ENCODE measurements around the gene CRYBG3. TPM values are rescaled to one million over a fixed set of nuclear protein-coding genes. Genes with fewer than 3 reads are reported as not detected.

Gene CRYBG3
- total RNA-seq, 2 experiments from 2014 or later = 2.2 to 2.4 TPM

- peaks cover 1% of the 10 kb centered on the region for H3K9me3 Mint-ChIP-seq
- no peak overlapping the region for H3K27ac ChIP-seq (ENCODE audit: low read depth in 1 of 2, low read length in 2 of 2)
- no peaks in the 10 kb centered on the region for H3K27me3 ChIP-seq (ENCODE audit: control insufficient read depth in 1 of 2, insufficient read depth in 2 of 2, low read length in 2 of 2)
- H3K27ac Mint-ChIP-seq = no peak overlapping the region
- peaks cover 2% of the 10 kb centered on the region for H3K4me1 ChIP-seq (ENCODE audit: insufficient read depth, low read length)
- intact Hi-C loops (cut with DNase I, micrococcal nuclease) = loop anchor here in 1 of 2 experiments (10.0 kb wide), 1 partner anchor 58 kb away; the partner anchor contains the start of gene RIOX2
- no peak for DNase-seq
- H3K36me3 ChIP-seq (ENCODE audit: insufficient read depth, low read length) = peaks cover under 1% of the 10 kb centered on the region
- no peak for TF ChIP-seq CTCF (IDR thresholded peaks at IDR 0.05)
- H3K4me3 ChIP-seq (ENCODE audit: low read length) = no peak overlapping the region
- no peak overlapping the region for H3K4me3 Mint-ChIP-seq
- ATAC-seq (ENCODE audit: poor library complexity) = no peak
- peaks cover 37% of the 10 kb centered on the region for H3K36me3 Mint-ChIP-seq (ENCODE audit: low read depth)
- ChIA-PET CTCF (no interaction called here), POLR2A (no interaction called here)
- peaks cover 25% of the 10 kb centered on the region for H3K4me1 Mint-ChIP-seq (ENCODE audit: low read depth)
- no peaks in the 10 kb centered on the region for H3K9me3 ChIP-seq (ENCODE audit: control insufficient read depth in 1 of 2, insufficient read depth in 1 of 2, low read length in 2 of 2)
- no peaks in the 10 kb centered on the region for H3K27me3 Mint-ChIP-seq
Observed at GRCh38 chr3:97916576-97916975, 94.8 kb downstream of the CRYBG3 start.

GRCh38 chr3:97917813-97918536 is 96.2 kb downstream of the CRYBG3 start:
- no peaks in the 10 kb centered on the region for H3K4me1 ChIP-seq (ENCODE audit: insufficient read depth, low read length)
- no peak overlapping the region for H3K4me3 ChIP-seq (ENCODE audit: low read length)
- H3K4me3 Mint-ChIP-seq = no peak overlapping the region
- H3K36me3 ChIP-seq (ENCODE audit: insufficient read depth, low read length) = peaks cover 3% of the 10 kb centered on the region
- ATAC-seq (ENCODE audit: poor library complexity) = no peak
- peaks cover 15% of the 10 kb centered on the region for H3K4me1 Mint-ChIP-seq (ENCODE audit: low read depth)
- POLR2A ChIA-PET = no interaction called here
- intact Hi-C loops (cut with DNase I, micrococcal nuclease) = loop anchor here in 1 of 2 experiments (10.0 kb wide), 1 partner anchor 57 kb away; the partner anchor contains the start of gene RIOX2
- peaks cover 5% of the 10 kb centered on the region for H3K9me3 Mint-ChIP-seq
- no peaks in the 10 kb centered on the region for H3K27me3 Mint-ChIP-seq
- no peak overlapping the region for H3K27ac ChIP-seq (ENCODE audit: low read depth in 1 of 2, low read length in 2 of 2)
- no peaks in the 10 kb centered on the region for H3K27me3 ChIP-seq (ENCODE audit: control insufficient read depth in 1 of 2, insufficient read depth in 2 of 2, low read length in 2 of 2)
- no peak overlapping the region for H3K27ac Mint-ChIP-seq
- CTCF ChIA-PET = no interaction called here
- no peak for DNase-seq
- TF ChIP-seq CTCF (IDR thresholded peaks at IDR 0.05) = no peak
- no peaks in the 10 kb centered on the region for H3K9me3 ChIP-seq (ENCODE audit: control insufficient read depth in 1 of 2, insufficient read depth in 1 of 2, low read length in 2 of 2)
- peaks cover 42% of the 10 kb centered on the region for H3K36me3 Mint-ChIP-seq (ENCODE audit: low read depth)

- peaks cover 5% of the 10 kb centered on the region for H3K36me3 ChIP-seq (ENCODE audit: insufficient read depth, low read length)
- CTCF ChIA-PET = no interaction called here
- no peak for TF ChIP-seq CTCF (IDR thresholded peaks at IDR 0.05)
- POLR2A ChIA-PET = no interaction called here
- no peak overlapping the region for H3K4me3 ChIP-seq (ENCODE audit: low read length)
- intact Hi-C loops (cut with DNase I, micrococcal nuclease) = no loop called here
- Mint-ChIP-seq H3K4me1 (ENCODE audit: low read depth) (no peaks in the 10 kb centered on the region), H3K27me3 (no peaks in the 10 kb centered on the region), H3K27ac (no peak overlapping the region), H3K36me3 (ENCODE audit: low read depth) (peaks cover 13% of the 10 kb centered on the region), H3K9me3 (no peaks in the 10 kb centered on the region), H3K4me3 (no peak overlapping the region)
- H3K4me1 ChIP-seq (ENCODE audit: insufficient read depth, low read length) = no peaks in the 10 kb centered on the region
- H3K27me3 ChIP-seq (ENCODE audit: control insufficient read depth in 1 of 2, insufficient read depth in 2 of 2, low read length in 2 of 2) = no peaks in the 10 kb centered on the region
- no peak for DNase-seq
- no peak overlapping the region for H3K27ac ChIP-seq (ENCODE audit: low read depth in 1 of 2, low read length in 2 of 2)
- no peaks in the 10 kb centered on the region for H3K9me3 ChIP-seq (ENCODE audit: control insufficient read depth in 1 of 2, insufficient read depth in 1 of 2, low read length in 2 of 2)
- ATAC-seq (ENCODE audit: poor library complexity) = no peak
Observed at GRCh38 chr3:97927704-97928103, 105.9 kb downstream of the CRYBG3 start.
